K562 (cell line): ENCODE results near the gene HYOU1. TPM values are rescaled to one million over a fixed set of nuclear protein-coding genes. Genes with fewer than 3 reads are reported as not detected.

Experiments used
- CHD7 ChIP-seq: fragments of 200-600 bp; sonication (generic); IDR thresholded peaks from one replicate; pipeline ENCODE4 v1.6.1; 2012; ENCODE audit warnings: mild to moderate bottlenecking, low read depth, low read length, inconsistent platforms
- FOXJ3 ChIP-seq: sonication (generic); formaldehyde crosslinking; IDR thresholded peaks from 2 replicates; pipeline ENCODE4 v1.4.0; 2020; ENCODE audit warnings: mild to moderate bottlenecking, missing genetic modification reagents
- KAT7 ChIP-seq: sonication (generic); formaldehyde crosslinking; IDR thresholded peaks from 2 replicates; pipeline ENCODE4 v1.8.0; 2022; ENCODE audit warnings: missing genetic modification reagents, mild to moderate bottlenecking, borderline replicate concordance
- MBD2 ChIP-seq: sonication (generic); IDR thresholded peaks from 2 replicates; pipeline ENCODE4 v1.6.1; 2016; ENCODE audit warnings: low read depth, borderline replicate concordance
- MECOM ChIP-seq: fragments of 250-450 bp; sonication (Bioruptor Pico); IDR thresholded peaks from 2 replicates; pipeline ENCODE4 v1.8.0; 2022; ENCODE audit warnings: inconsistent platforms
- MTF1 ChIP-seq: fragments of 250-450 bp; sonication (Bioruptor Pico); IDR thresholded peaks from 2 replicates; pipeline ENCODE4 v1.9.0; 2021; ENCODE audit warnings: moderate library complexity, mild to moderate bottlenecking, inconsistent platforms, borderline replicate concordance
- NCOA1 ChIP-seq: fragments of 450-650 bp; IDR thresholded peaks from 2 replicates; pipeline ENCODE4 v1.6.1; 2016; ENCODE audit warnings: low read depth
- POLR2G ChIP-seq: fragments of 200-400 bp; formaldehyde crosslinking; IDR thresholded peaks from 2 replicates; pipeline ENCODE4 v1.6.1; 2017; ENCODE audit warnings: low read depth, mild to moderate bottlenecking, antibody characterized with exemption, low read length, moderate library complexity
- PPARD ChIP-seq: fragments of 250-450 bp; sonication (Bioruptor Pico); IDR thresholded peaks from 2 replicates; pipeline ENCODE4 v1.8.0; 2022; ENCODE audit warnings: inconsistent platforms, mild to moderate bottlenecking, moderate library complexity
- PTTG1 ChIP-seq: fragments of 450-650 bp; IDR thresholded peaks from 2 replicates; pipeline ENCODE4 v1.6.1; 2016; ENCODE audit warnings: low read depth, mild to moderate bottlenecking, missing genetic modification characterization, missing compliant biosample characterization
- SMARCC2 ChIP-seq: fragments of 450-650 bp; IDR thresholded peaks from 2 replicates; pipeline ENCODE4 v1.6.1; 2017; ENCODE audit warnings: antibody characterized with exemption, moderate library complexity, mild to moderate bottlenecking, low read depth
- SP1 ChIP-seq: sonication (generic); formaldehyde crosslinking; IDR thresholded peaks from 2 replicates; pipeline ENCODE4 v1.8.1; 2022; ENCODE audit warnings: mild to moderate bottlenecking, missing genetic modification reagents
- SRSF3 ChIP-seq: fragments of 200-400 bp; formaldehyde crosslinking; IDR thresholded peaks from 2 replicates; pipeline ENCODE4 v1.6.1; 2016; ENCODE audit warnings: mild to moderate bottlenecking, low read length, moderate library complexity; ENCODE audit not compliant: insufficient read depth
- TCF7 ChIP-seq: sonication (generic); IDR thresholded peaks from 2 replicates; pipeline ENCODE4 v1.6.1; 2016; ENCODE audit warnings: antibody characterized with exemption, borderline replicate concordance
- THRAP3 ChIP-seq: fragments of 450-650 bp; IDR thresholded peaks from 2 replicates; pipeline ENCODE4 v1.6.1; 2016; ENCODE audit warnings: mild to moderate bottlenecking, inconsistent platforms, borderline replicate concordance
- ZKSCAN8 ChIP-seq: fragments of 200-800 bp; sonication (Bioruptor generic); IDR thresholded peaks from 2 replicates; pipeline ENCODE4 v1.6.1; 2016; ENCODE audit warnings: missing genetic modification characterization, missing compliant biosample characterization
- ZNF551 ChIP-seq: fragments of 250-450 bp; sonication (Bioruptor Pico); IDR thresholded peaks from 2 replicates; pipeline ENCODE4 v1.5.0; 2021; ENCODE audit warnings: mild to moderate bottlenecking, moderate library complexity
- ZNF778 ChIP-seq: fragments of 450-650 bp; formaldehyde crosslinking; IDR thresholded peaks from 2 replicates; pipeline ENCODE4 v1.4.0; 2020; ENCODE audit warnings: mild to moderate bottlenecking, moderate library complexity
- polyA plus RNA-seq, 8 experiments: library from polyadenylated mRNA; depleted of rRNA in 4 of 8; stranded (reverse) in 5 of 8; unstranded in 3 of 8; fragments of >200 nt; fragmentation: Nextera tagmentation in 2 of 8; fragmentation: Illumina TruSeq in 1 of 8; extraction: Ambion mirVana in 2 of 8; extraction: Trizol in 1 of 8; gene quantifications; 2 replicates each; pipeline versions ENCODE4 v1.2.1 to v1.2.3, GENCODE V29; 2011 to 2014; ENCODE audit warnings: inconsistent platforms in 1 of 8, missing spikeins in 1 of 8
- total RNA-seq, 7 experiments: library from RNA; depleted of rRNA in 6 of 7; stranded (reverse); fragments of >200 nt in 6 of 7; fragmentation: Illumina TruSeq in 2 of 7; extraction: Trizol in 2 of 7; gene quantifications; 2 replicates each; pipeline versions ENCODE4 v1.2.1 to v1.2.3, GENCODE V29; 2011 to 2021; ENCODE audit warnings: low replicate concordance in 1 of 7

Gene HYOU1
- total and polyA plus RNA-seq, 9 of the 15 experiments (the other 6 are each of a cell fraction or from before 2014, with no cell fraction given), result 19.5 to 197 (median 128) TPM

DNA sequence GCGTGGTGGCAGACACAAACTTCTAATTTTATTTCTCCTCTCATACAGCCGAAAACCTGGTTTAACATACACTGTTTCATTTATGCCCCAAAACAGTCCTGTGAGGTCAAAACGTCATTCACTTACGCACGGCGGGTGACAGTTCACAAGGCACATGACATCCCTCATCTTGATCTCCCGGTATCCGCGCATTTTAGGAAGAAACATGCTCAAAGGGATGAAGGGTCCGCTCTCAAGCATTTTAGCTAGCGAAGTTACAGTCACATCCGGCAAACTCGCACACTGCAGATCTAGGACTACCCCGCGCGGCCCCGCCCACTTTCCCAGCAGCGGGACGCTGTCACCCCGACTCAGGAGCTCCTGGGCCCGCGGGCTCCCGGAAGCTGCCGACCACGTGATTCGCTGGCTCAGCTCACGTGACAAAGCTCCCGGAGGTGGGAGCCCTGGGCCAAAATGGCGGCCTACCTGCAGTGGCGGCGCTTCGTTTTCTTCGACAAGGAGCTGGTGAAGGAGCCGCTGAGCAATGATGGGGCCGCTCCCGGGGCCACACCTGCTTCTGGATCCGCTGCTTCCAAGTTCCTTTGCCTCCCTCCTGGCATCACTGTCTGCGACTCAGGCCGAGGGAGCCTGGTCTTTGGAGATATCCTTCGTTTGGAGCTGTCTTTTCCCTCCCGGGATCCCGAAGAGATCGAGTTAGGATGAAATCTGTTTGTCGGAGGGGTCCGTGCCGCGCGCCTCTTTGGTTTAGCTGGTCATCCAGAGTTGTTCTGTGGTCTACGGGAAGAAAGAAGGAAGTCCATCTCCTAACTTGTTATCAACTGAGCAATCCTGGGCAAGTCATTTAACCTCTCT is 10.6 kb upstream of the HYOU1 start, which contains the start of gene VPS11 (continued):
- TF ChIP-seq POLR2G, result peak; percentile 90
- peak; percentile 71 for TF ChIP-seq SP1
- no peak for TF ChIP-seq ZNF551 (CRISPR knock-in tag)
- TF ChIP-seq ZKSCAN8, result no peak
- no peak for TF ChIP-seq NCOA1
- no peak for TF ChIP-seq SMARCC2
- TF ChIP-seq ZNF778 (CRISPR knock-in tag), result no peak
- TF ChIP-seq PPARD (CRISPR knock-in tag), result no peak
- no peak for TF ChIP-seq KAT7 (CRISPR knock-in tag)
- TF ChIP-seq THRAP3, result no peak
- TF ChIP-seq MECOM, result no peak
- TF ChIP-seq MTF1 (CRISPR knock-in tag), result no peak
- TF ChIP-seq CHD7, result no peak
- no peak; the same call in 1 of the 2 replicates for TF ChIP-seq MBD2
- no peak for TF ChIP-seq FOXJ3 (CRISPR knock-in tag)
- TF ChIP-seq SRSF3, result no peak
- 0 out of 2 replicates have a peak, but pooled peaks have one; percentile 34 for TF ChIP-seq TCF7
- no peak for TF ChIP-seq PTTG1 (tag)
